HG03442 (cell line): ENCODE measurements around the gene FNDC3B.

Experiments
- ATAC-seq: cut with Tn5 transposase; IDR thresholded peaks from one replicate; pipeline ENCODE4 v1.9.1; 2021; ENCODE audit warnings: mild to moderate bottlenecking, moderate library complexity; ENCODE audit not compliant: unreplicated experiment

Gene FNDC3B

GRCh38 chr3:172111163-172111562, 71.8 kb downstream of the FNDC3B start:
- ATAC-seq = no peak

DNA sequence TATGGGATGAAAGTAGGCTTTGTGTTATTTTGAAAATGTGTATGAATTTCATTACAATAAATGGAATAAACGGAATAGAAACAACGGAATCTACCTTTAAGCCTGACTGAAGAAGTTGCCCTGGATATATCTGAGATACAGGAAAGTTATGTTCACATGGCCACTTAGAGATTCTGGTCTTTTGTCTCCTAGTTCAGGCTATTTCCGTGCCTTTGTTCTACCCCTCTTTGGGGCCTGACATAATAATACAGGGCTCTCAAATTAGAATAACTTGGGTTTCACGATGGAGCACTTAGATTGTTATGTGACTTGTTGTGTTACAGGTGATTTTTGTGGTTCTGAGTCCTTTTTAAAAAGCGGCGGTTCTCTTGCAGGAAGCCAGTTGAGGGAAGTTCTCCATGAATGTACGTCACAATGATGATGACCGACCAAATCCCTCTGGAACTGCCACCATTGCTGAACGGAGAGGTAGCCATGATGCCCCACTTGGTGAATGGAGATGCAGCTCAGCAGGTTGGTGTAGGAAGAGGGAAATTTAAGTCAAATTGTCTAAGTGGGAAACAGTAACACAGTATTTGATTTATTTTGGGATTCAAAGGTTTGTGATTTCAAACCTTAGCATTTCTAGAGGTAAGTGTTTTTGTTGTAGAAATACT, 72.8 kb downstream of the FNDC3B start:
- ATAC-seq = no peak

- ATAC-seq = no peak
Observed at GRCh38 chr3:172112734-172113120, 73.3 kb downstream of the FNDC3B start.

- ATAC-seq = no peak
Observed at GRCh38 chr3:172113710-172114109, 74.3 kb downstream of the FNDC3B start.

DNA sequence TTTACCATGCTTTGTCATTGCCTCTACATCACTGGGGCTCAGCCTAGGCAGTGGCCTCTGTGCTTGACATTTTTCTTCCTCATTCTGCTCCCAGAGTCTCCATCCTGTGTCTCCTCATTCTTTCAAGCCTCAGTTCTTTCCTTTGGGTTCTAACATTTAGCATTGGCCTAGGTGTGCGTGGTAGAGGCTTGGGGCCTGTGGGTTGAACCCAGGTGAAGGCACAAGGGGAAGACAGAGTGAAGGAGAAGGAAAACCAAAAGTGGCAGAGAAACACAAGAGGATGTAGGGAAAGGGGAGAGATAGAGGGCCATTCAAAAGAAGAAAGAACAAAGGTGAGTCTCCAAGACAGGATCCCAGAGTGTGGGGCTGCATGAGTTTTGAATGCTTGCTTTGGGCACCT, 75.7 kb downstream of the FNDC3B start:
- no peak for ATAC-seq

DNA sequence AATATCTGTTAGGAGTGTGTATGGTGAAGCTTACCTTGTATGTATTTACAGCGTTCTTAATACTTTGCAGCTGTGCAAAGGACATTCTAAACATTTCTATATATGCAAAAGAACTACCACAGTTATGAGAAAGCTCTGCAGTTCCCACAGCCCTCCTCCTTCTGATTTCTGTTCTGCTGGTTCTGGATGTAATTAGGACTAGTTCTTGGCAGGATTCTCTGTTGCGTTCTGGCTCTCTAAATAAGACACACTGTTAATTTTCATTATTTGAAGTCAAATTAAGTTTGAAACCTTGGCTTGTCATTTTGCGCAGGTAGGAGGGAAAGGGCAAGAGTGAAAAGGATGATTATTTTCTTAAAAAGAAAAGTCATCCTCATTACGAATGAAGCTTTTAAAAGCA, 76.4 kb downstream of the FNDC3B start:
- ATAC-seq = no peak

DNA sequence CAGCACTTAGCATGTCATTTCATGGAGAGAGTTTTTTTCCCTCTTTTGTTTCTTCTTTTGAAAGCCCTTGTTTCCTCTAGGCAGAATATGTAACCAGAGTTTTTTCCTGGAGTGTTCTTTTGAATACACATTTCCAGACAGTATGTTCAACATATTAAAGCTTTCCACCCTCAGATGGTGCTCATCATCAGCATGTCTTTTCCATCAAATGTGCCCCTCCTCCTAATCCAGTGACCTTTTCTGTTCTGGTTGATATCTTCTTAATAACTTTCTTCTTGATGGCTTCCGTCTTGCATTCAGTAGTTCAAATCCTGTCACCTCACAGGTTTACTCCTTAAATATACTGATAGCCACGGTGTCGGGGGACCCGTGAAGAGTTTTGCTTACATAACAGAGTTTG, 78.6 kb downstream of the FNDC3B start:
- ATAC-seq = no peak

DNA sequence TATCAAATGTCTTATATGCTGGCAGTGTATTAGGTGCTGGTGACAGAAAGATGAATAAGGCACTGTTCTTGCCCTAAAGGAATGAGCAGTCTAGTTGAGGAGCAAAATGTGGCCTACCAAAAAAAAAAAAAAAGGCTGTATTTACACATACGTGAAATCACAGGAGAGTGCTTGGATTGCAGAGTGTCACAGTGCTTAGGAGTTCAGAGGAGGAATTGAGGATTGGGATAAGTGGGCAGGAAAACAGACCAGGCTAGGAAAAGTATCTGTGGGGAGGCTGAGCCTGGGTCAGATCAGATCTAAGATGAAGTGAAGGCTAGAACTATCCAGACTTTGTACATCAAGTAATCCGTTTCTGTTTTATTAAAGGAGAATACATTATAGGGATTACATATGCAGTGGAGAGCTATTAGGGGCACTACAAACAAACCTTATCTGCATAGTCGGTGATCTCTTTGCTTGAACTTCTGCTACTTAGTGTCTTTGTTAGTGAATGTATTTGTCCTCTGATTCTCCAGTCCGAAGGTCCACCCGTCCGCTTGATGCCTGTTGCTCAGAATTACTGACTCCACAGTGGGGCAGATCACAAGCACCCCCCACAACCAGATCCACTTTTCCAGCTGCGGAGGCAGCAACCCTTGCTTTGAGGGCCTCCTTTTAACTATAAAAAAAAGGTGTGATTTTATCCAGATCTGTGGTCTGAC, 80.0 kb downstream of the FNDC3B start:
- ATAC-seq = no peak

- no peak for ATAC-seq
Observed at GRCh38 chr3:172120912-172121311, 81.5 kb downstream of the FNDC3B start.

- ATAC-seq = no peak
Observed at GRCh38 chr3:172121981-172122380, 82.6 kb downstream of the FNDC3B start.

DNA sequence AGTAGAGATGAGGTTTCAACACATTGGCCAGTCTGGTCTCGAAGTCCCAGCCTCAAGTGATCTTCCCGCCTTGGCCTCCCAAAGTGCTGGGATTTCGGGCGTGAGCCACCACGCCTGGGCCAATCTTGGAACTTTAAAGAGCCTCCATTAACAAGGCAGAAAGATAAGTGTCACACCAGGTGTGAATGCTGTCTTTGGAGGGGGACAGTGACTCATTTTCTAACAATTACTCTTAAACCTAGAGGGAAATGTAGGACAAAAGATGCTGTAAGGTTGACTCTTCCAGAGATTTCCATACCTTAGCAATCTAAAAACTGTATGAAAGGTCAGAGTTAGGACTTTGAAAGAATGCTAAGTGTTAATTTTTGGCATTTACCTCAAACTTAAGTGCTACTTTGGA, 84.9 kb downstream of the FNDC3B start:
- ATAC-seq = no peak

DNA sequence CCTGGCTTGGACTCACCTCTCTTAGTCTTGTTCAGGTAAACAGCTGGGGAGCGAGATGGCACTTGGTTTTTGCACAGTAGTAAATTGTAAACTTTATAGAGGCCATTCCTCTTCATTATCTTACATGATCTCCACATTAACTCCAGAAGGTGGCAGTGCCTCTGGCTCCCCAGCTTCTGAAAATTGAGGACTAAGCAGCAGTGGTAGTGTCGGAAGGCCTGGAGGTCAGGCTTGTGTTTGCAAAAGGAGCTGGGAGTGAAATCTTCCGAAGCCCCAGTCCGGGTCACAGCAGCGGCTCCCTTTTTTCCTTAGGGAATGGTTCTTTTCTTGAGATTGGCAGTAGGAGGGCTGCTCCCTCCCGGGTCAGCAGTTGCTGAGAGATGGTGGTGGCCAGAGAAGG, 85.7 kb downstream of the FNDC3B start:
- no peak for ATAC-seq

- ATAC-seq = no peak
Observed at GRCh38 chr3:172125963-172126457, 86.6 kb downstream of the FNDC3B start.

- no peak for ATAC-seq
Observed at GRCh38 chr3:172126741-172127140, 87.4 kb downstream of the FNDC3B start.

DNA sequence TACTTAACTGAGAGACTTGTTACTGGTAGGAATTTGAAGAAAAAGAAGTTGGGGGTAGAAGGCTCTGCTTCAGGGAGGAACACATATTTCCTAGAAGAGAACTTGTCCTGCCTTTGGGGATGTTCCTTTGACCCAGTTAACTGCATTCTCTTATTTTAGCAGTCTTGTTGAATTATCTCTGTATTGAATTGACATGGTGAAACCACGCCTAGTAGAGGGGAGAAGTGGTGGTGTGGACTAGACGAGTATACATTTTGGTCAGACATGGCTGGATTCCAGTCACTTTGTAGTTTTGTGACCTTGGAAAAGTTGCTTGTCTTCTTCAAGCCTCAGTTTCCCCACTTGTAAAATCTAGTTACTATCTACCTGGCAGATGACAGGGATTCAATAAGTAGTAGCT, 87.8 kb downstream of the FNDC3B start:
- no peak for ATAC-seq

DNA sequence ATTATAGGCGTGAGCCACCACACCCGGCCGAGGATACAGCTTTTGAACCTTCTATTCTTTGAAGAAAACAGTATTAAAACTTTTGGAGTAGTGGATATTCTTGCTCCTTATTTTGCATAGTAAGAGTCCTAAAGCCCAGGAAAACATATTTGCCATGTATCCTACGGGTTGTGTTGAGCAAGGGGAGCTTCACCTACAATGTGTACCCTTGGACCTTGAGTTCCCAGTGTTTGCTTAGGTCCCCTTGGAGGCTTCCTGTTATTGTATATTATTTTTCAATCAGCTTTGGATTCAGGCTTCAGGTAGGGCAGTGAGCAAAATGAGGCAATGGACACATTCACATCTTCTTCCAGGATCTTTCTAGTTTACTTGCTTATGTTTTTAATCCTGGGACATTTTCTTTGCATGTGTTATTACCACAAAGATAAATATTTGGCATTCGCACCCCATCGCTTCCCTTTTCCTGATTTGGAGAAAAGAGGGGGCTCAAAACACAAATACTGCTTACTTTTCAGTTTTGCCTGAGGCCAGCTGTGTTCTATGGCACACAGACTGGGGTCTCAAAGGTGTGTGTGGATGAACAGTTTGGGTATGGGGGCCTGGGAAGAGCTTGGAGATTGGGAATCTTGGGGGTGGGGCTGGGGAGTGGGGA, 88.7 kb downstream of the FNDC3B start:
- no peak for ATAC-seq

DNA sequence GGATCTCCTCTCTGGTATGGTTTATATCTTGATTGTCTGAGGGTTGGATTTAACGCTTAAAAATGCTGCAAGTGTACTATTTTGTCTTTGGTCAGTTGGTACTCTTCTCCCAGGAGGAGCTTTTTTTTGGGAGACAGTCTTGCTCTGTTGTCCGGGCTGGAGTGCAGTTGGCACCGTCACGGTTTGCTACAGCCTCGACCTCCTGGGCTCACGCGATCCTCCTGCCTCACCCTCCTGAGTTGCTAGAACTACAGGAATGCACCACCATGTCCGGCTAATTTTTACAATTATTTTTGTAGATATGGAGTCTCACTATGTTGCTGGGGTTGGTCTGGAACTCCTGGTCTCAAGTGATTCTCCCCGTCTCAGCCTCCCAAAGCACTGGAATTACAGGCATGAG, 89.5 kb downstream of the FNDC3B start:
- ATAC-seq = no peak

DNA sequence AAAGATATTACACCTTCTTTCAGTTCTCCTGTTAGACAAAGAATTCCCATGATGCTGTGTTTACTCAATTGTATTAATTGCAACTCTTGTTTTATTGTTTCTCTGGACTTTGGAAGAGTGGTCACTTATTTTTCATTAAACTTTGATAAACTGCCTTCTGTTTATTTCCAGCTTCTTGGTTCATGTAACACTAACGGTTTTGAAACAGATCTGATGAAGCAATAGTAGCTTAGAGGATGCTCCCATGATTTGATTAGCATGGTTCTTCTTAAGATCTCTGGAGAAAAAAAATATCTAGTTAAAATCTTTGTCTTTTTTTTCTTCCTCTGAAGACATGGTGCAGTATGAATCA, 90.1 kb downstream of the FNDC3B start:
- no peak for ATAC-seq

DNA sequence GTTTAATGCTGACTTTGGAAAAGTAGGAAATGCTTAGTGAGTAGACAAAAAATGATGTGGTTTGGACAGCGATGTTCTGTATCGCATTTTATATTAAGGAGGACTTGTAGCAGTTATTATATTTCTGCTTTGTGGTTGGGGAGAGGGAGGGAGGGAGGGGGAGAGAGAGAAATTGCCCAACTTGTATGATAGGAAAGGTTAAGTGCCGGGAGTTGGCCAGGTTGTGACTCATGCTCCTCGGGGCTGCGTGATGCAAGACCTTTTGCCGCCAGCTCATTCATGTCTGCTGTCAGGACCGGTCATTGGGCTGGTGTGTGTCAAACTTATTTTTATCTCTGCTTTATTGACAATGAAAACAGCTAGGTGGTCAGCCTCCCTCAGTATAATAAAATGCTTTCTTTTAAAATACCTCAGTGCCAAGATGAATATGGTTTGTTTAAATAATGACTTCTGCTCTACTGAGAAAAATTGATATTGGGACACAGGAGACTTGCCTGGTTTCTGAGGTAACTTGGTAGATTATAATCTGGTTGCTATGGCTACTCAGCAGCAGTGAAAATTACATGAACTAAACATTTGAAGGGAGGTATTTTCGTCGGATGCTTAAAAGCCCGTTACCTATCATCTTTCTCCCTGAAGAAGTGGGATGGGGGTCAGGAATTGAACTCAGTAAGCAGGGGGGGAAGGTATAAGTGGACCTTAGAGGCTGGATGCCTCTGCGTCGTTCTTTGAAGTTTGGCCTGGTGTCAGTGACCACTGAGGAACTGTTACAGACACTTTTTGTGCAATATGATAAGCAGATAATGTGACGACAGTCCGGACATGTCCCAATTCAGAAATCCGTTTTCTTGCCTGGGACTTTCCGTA, 90.7 kb downstream of the FNDC3B start:
- no peak for ATAC-seq

- ATAC-seq = no peak
Observed at GRCh38 chr3:172130717-172131050, 91.3 kb downstream of the FNDC3B start.

GRCh38 chr3:172131746-172132145, 92.4 kb downstream of the FNDC3B start:
- ATAC-seq = no peak
